Measurements from ENCODE around the gene FES.
"Not testable (repeated sequence)": the region's sequence is repeated elsewhere in the genome, so short reads cannot be mapped to it uniquely, and the experiment has no call there.

Gene FES

DNA sequence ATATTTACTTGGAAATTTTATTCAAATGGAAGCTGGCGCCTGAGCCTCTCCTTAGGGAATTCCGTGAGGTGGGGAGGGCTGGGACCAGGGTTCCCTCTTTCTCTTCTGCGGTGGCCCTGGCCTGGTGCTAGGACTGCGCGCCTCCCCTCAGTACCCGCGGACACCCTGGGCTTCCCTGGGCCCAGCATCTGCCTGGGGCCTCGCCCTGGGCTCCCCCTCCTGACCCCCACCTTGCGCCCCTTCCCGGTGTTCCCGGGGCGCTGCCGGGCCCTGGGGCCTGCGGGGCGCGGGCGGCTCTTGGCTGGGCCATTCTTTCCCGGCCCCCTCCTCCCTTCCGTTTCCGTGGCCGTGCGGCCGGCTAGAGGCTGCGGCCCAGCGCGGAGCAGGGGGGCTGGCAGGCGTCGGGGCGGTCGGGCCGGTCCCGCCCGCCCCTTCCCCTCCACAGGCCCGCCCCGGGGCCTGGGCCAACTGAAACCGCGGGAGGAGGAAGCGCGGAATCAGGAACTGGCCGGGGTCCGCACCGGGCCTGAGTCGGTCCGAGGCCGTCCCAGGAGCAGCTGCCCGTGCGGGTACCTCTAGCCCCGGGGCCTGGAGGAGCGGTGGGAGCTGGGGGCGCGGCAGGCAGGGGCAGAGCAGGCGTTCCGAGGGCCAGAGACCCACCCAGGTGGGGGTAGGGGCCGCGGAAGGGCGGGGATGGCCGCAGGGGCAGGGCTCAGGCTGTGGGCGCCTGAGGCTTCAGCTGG, at the start of gene FES:
TSS of gene FES (plus strand) at position 529 of the 743 bp plus-strand sequence. CDS start 542 bp downstream, outside the sequence.
- DNase-seq (ENCODE audit: low spot score): peak; percentile 85

DNA sequence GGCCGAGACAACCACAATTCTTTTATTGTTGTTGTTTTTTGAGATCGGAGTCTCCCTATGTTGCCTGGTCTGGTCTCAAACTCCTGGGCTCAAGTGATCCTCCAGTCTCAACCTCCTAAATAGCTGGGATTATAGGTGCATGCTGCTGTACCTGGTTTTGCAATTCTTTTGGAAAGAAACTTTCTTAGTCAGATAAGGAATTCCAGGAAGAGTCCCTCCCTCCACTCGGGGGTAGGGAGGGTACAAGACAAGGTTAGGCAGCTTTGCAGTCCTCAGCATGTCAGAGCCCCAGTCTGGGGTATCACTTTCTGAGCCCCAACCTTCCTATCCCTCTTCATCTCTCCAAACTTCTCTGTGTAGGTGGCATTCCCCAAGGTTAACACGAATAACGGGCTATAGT, 49.7 kb upstream of the FES start:
- DNase-seq (ENCODE audit: low spot score): no peak

DNA sequence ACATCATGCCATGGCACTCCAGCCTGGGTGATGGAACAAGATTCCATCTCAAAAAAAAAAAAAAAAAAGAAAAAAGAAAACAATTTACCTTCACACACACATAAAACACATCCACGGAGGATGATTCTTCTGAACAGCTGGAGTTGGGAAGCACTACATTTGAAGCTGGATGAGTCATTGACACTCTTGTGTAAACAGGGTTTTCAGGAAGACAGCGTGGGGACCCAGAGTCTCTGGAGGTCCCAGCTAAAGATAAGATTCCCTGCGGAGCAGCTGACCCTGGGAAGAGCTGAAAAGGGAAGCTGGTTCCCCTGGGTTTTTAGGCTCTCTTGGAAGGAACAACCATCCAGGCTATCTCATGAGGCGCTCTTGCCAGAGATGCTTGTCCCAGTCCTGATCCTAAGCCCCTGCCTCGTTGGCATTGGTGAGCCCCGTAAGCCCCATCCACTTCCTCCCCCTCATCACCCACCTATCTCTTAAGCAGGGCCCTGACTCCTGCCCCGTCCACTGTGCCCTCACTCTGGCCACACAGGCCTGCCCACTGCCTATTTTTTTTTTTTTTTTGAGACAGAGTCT, 47.9 kb upstream of the FES start:
- DNase-seq (ENCODE audit: low spot score): no peak

DNA sequence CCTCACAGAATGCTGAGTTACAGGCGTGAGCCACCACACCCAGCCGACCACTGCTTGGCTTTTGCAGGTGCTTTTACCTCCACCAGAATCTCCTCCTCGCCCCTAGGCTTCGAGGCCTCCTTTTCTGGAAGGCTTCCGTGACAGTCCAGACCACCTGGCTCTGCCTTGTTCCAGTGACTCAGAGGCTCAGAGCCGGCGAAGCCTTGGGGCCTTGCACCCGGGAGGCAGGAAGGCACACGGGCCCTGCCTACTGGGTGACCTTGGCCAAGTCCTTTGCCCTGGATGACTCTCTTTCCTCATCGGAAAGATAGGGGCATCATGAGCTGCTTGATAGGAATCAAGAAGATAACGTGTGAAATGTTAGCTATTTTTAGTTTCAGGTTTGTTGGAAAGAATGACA, 47.2 kb upstream of the FES start:
- no peak for DNase-seq (ENCODE audit: low spot score)

DNA sequence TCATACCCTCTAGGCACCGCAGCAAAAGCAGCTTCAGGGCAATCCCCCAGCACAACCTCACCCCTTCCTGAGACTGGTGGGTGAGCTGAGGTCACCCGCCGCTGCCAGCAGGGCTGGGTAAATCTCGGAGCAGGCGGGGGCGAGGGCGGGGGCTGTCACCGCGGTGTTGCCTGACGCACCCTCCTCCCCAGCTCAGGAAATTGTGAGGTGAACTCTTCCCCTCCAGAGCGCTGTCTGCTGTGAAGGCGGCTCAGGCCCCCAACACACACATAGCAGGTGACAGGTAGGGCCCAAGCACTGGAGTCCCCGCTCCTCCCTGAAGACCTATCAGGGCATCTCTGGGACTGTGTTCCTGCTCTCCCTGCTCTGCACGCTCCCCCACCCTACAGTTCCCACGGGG, 46.2 kb upstream of the FES start:
- DNase-seq (ENCODE audit: low spot score): no peak

DNA sequence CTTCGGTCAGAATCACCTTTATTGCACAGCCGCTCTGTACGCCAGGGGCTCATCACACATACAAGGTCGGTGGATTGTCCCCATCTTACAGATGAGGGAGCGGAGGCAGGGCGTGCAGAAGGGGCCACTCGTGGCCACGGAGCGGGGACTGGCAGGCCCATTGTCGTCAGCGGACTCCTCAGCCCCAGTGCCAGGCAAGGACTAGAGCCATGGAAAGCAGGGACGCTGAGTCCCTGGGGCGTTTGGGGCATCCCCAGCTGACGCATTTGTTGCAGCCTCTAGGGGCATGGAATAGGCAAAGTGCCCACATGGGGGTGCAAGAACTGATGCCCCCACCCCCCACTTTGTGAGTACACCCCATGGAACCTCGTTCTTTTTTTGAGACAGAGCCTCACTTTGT, 45.8 kb upstream of the FES start:
- DNase-seq (ENCODE audit: low spot score): no peak

DNA sequence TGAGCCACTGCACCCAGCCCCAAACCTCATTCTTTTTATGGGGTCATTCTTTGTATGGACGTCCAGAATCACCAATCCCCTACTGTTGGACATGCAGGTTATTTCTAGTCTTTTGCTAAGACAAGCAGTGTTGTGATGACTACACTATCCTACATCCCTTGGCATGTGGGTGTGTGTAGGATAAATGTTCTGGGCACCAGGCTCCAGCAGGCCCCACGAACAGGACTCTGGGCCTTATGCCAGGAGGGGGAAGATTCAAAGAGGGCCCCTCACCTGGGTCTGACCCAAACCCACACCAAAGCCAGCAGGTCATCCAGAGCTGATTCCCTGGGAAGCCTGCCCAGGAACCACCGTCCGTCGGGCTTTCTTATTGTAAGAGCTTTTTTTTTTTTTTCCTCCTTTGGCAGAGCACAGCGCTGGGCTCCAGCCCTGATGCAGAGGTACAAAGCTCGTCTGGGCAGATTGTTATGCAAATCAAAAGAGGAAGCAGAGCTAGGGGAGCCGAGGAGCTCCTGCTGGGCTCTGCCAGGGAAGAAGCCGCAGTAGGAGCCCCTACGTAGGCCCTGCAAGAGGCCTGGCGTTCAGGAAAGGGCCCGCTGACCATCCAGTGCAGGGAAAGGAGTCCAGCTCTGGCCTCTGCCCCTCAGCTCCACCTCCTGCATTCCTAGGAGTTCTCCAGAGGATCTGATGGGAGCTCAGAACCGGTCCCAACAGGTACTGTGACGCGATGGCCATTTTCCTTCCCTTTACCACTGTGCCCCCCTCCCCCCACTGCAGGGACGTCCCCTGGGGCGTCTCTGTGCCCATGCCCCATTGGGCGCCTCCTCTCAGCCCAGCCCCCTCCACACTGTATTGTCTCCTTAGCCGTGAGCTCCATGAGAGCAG, 44.9 kb upstream of the FES start:
- no peak for DNase-seq (ENCODE audit: low spot score)

DNA sequence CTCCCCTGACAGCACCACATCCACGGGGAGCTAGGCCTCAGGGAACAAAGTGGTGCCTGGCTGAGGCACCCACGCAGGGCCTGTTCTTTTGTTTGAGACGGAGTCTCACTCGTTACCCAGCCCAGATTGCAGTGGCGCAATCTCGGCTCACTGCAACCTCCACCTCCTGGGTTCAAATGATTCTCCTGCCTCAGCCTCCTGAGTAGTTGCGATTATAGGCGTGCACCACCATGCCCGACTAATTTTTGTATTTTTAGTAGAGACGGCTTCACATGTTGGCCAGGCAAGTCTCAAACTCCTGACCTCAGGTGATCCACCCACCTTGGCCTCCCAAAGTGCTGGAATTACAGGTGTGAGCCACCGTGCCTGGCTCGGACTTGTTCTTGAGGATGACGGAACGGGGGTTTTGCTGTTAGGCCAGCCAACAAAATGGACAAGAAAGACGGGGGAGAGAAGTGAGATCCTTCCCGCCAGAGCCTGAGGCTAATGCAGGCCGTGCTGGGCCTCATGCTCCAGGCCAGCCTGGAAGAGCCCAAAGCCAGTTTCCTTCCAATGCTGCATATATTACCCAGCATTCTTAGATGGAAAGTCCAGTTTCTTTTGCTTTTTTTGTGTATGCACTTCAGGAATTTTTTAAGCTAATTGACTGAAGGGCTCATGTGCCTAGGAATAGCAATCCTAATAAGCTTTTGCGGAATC, 44.0 kb upstream of the FES start:
- no peak for DNase-seq (ENCODE audit: low spot score)

DNA sequence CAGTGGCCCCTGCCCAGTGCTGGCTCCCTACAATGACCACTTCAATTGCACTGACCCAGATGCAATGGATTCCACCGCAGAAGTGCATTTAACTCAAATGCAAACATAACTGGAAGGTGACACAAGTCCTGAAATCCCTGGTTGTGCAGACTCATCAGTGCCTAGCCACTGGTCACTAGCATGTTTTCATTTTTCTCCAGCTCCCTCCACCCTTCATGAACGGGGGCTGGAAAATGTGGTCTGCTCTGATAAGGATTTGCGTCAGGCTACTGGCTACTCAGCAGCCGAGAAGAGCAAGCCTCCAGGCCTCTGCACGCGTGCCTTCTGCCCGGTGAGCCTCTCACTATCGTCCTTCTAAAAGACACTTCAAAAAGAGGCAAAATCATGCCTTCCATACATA, 43.4 kb upstream of the FES start:
- DNase-seq (ENCODE audit: low spot score): no peak

DNA sequence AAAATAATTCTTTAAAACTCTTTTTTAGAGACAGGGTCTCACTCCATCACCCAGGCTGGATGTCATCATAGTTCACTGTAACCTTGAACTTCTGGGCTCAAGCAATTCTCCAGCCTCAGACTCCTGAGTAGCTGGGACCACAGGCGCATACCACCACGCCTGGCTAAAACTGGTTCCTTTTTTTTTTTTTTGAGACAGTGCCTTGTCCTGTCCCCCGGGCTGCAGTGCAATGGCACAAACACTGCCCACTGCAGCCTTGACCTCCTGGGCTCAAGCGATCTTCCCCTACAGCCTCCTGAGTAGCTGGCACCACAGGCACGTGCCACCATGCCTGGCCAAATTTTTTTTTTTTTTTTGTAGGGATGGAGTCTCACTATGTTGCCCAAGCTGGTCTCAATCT, 39.6 kb upstream of the FES start:
- DNase-seq (ENCODE audit: low spot score): no peak

DNA sequence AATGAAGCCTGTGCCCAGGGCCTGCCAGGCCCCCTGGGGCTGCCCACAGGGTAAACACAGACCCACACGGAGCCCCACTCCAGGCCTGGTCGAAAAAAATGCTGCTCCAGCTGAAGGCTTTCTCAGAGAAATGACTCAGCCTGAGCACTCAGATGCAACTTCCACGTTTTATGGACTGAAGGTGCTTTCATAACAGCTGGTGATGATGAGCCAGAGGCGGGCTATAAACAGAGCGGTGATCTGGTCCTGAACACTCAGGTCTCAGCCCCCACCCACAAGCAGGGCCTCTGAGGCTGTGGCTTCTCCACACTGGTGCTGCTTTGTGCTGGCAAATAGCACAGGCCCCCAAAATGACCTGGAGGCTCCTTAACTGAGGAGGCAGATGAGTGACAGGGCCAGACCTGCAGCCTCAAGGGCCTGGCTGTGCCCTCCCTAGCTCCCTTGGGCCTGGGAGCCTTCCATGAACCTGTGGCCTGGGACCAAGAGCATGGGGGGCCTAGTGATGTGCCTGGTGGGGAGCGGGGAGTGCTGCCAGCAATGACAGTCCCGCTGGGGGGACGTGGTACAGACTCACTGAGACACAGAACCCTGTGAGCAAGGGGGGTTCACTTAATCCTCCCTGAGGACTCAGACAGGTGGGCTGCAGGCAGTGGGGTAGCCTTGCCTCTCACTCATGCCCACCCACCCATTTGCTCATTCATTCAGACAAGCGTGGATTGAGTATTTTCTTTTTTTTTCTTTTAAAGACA, 38.9 kb upstream of the FES start:
- no peak for DNase-seq (ENCODE audit: low spot score)

DNA sequence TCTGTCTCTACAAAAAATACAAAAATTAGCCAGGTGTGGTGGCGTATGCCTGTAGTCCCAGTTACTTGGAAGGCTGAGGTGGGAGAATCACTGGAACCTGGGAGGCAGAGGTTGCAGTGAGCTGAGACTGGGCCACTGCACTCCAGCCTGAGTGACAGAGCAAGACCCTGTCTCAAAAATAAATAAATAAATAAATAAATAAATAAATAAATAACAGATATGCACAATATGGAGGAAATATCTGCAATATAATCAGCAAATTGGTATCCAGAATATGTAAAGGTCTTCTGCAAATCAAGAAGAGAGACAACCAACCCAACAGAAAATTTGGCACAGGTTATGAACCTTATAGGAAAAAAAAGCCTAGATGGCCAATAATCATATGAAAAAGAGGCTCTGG, 34.9 kb upstream of the FES start:
- DNase-seq (ENCODE audit: low spot score): not testable (repeated sequence)

DNA sequence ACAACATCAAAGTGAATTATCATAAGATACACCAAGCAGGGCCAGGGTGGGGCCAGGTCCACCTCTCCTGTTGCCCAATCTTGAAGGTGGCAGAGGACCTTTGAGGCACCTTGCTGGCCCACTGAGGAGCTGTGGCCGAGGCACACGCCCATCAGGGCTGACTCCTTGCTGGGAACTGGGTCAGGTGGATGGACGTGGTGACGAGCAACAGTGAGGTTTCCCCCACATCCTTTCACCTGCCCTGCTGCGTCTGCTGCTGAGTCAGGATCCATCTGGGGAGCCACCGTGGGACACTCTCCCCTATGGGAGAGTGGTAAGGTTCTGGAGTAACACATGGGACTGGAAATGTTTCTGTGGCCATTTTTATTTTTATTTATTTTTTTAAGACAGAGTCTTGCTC, 33.2 kb upstream of the FES start:
- DNase-seq (ENCODE audit: low spot score): no peak

DNA sequence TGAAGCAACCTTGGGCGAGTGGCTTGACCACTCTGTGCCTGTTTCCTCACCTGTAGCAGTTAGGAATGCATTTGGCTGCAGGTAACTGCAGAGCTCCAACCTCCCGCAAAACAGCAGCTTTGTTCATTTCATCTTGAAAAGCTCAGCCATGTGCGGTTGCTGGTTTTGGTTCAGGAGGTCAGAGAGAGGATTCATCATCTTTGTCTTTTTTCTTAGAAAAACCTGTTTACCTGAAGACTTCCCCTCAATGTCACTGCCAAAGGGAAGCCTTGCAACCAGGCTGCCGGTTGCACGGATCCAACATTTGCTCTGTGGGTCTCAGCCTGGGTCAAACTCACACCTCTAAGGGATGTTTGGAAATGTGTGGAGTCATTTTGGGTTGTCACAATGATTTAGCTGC, 32.4 kb upstream of the FES start:
- DNase-seq (ENCODE audit: low spot score): no peak

DNA sequence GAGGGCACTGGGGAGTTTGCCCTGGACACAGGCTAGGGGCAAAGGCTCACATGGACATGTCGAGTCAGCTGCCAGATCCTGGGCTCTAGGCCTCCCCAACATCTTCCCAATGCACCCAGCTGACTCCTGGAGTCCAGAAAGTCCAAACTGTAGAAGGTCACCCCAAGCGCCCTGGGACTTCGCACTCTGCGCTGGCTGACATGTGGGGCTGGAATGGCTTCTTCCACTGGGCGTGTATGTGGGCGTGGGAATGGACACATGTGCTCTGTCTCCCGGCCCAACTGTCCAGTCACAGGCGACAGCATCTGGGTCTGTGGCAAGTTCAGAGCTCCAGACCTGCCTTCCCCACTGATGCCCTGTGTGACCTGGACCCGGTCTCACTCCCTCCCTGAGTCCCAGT, 29.2 kb upstream of the FES start:
- DNase-seq (ENCODE audit: low spot score): no peak

DNA sequence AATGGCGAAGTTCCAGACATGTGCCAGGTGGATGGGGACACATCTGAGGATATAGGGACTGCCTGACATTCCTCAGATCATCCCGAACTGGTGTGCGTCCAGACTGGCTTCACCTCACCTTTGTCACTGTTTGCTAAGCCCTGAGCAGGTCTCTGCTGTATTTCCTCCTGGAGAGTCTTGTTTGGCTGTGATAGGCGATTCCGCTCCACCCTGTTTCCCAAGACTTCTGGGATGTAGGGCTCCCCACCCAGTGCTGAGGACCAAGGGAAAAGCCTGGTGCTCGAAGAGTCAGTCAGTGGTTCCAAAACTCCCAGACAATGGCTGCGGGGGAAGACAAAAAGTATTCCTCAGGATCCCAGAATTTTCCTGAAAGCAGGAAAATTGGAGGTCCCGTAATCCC, 27.0 kb upstream of the FES start:
- DNase-seq (ENCODE audit: low spot score): no peak

DNA sequence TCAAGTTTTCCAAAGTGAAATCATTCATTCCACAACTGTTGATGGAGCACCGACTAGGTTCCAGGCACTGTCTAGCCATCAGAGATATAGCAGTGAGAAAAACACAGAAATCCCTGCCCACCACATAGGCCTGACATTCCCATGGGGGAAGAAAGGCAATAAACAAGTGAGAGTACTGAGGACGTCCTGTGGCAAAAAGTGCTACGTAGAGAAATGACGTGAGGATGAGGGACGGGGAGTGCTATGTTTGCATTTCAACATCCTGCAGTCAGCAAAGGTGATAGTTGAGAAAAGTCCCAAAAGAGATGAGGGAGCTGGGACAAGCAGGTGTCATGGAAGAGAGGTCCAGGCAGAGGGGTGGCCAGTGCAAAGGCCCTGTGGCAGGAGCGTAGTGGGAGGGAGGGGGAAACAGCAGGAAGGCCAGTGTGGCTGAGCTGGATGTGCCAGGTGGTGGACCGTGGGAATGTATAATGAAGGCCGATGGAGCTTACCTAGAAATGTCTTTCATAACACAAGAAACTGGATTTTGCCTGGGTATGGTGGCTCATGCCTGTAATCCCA, 26.3 kb upstream of the FES start:
- DNase-seq (ENCODE audit: low spot score): no peak

DNA sequence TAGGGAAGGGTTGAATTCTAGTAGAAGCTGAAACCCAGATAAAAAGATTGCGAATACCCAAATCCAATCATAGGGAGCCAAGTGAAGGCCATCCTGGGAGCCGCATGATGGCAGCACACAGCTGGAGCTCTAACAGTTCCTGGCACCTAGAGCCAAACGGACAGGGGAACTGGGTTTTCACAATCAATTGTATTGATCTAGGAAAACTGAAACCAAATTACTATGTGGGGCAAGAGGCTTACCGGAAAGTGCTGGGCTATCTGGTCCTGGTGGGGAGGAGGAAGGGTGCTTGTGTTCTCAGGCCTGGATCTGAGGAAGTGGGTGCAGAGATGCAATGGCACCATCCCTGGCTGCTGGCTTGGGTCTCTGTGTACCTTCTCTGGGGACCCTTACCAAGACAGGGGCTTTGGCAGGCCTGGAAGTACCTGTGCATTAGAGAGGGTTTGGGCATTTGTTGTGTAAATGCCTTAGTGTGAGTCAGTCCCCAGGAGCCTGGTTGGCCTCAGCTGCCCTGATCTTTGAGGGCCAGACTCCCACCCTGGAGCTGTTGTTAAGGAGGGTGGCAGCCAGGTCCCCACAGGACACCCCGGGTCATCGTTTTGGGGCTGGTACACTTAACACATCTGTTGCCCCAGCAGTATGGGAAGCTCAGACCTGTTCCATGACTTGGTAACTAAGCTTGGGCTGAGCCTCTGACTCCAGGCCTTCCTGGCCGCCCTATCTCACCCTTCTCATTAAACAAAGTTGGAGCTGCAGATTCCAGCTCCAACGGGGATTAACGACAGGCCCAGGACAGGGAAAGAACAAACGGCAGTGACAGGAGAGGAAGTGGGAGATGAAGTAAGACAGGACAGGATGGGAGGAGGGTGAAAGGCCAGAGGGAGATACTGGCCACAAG, 24.8 kb upstream of the FES start:
- no peak for DNase-seq (ENCODE audit: low spot score)

DNA sequence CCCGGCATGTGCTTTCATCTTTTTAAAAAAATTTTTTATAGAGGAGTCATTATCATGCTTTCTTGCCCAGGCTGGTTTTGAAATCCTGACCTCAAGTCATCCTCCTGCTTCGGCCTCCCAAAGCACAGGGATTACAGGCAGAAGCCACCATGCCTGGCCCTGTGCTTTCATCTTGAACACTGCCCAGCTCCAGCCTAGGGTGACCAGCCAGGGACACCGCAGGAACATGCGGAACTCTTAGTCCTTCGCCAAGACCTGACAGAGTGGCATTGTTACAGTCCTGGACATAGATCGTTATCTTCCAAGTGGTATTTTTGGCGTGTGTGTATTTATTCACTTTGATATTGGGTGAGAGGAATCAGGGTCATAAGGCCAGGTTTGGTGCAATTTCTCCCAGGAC, 23.9 kb upstream of the FES start:
- no peak for DNase-seq (ENCODE audit: low spot score)

DNA sequence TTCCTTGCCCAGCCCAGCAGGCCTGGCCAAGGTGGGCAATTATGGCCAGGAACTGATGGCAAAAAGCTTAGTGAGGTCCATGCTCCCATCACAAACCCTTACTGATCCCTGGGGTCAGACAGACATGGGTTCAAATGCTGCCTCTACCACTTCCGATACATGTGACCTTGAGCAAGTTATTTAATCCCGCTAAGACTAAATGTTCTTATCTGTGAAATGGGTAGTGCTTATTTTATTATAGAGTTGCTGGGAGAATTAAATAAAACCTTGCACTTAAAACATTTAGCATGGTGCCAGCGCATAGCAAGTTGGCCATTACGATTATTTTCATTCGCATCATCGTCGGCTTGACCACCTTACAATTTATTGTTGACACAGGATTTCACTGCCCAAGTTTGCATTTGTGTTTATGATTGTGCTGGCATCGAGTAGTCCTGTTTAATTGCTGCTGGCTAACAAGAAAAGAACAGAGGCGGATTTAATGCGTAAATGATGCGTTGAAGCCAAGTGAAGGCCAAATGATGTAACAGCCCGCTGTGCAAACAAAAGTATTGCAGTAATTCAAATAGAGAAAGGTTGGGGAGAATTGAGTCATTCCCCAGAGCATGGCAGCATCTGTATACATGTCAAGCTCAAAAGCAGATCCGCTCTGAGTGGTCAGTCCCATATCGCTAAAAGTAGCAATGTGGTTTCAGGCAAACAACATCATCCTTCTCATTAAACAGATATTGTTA, 23.2 kb upstream of the FES start:
- no peak for DNase-seq (ENCODE audit: low spot score)
